MM.1S (cell line): Measurements from ENCODE around the gene NR2E3.

Experiments used
- CTCF ChIP-seq: fragments of 300-600 bp; sonication (generic); IDR thresholded peaks from 2 replicates; pipeline ENCODE4 v1.5.1; 2016; ENCODE audit warnings: antibody characterized with exemption, low read length, mixed read lengths
- EZH2 ChIP-seq: fragments of 300-600 bp; sonication (generic); optimal IDR thresholded peaks from 2 replicates; pipeline ENCODE3; 2017; ENCODE audit warnings: low read depth, mild to moderate bottlenecking, antibody characterized with exemption, low read length, mixed read lengths

DNA sequence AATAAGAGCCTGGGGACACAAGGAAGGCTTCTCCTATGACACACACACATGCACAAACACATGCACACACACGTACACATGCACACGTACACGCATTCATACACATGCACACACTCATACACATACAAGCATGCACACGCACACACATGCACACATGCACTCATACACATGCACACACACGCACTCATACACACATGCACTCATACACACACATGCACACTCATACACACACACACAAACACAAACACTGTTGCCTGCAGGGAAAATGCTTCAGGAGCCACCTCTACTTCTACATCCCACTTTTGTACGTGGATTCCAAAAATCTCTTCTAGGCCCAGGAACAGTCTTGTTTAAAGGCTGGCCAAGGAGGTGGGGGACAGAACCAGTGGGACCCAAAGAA lies 20.7 kb upstream of the NR2E3 start:
- no peak for TF ChIP-seq EZH2
- TF ChIP-seq CTCF, result no peak
